ENCODE results near the gene LYSMD1.

DNA sequence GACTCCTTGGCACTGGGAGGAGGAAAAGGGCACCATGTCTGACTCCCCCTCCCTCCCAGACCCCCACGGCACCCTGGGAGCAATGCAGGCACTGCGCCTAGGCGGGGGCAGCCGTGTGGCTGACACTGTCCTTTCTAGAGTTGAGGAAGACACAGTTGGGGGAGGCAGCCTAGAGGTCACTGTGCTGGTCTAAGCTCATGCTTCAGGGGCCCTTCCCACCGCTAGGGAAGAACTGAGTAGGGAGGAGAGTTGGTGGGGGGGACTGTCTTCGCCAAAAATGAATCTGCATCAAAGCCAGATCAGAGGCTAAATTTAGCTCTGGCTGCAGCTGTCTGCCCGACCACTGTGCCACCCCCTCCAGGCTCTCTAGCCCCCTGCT, 22.7 kb downstream of the LYSMD1 start:
- TF ChIP-seq SIN3A (IDR thresholded peaks at IDR 0.05; ENCODE audit: borderline replicate concordance, insufficient read depth, low read length) (no peak), TAF1 (IDR thresholded peaks at IDR 0.05; ENCODE audit: borderline replicate concordance, insufficient read depth, low read length) (no peak), POLR2AphosphoS5 (IDR thresholded peaks at IDR 0.05; ENCODE audit: low read depth, low read length) (no peak)
